Measurements from ENCODE around the gene PRXL2C. TPM values are rescaled to one million over a fixed set of nuclear protein-coding genes. Genes with fewer than 3 reads are reported as not detected.

PRXL2C gene
- total RNA-seq, 1 donor from 2014 or later, result 4.1 TPM

DNA sequence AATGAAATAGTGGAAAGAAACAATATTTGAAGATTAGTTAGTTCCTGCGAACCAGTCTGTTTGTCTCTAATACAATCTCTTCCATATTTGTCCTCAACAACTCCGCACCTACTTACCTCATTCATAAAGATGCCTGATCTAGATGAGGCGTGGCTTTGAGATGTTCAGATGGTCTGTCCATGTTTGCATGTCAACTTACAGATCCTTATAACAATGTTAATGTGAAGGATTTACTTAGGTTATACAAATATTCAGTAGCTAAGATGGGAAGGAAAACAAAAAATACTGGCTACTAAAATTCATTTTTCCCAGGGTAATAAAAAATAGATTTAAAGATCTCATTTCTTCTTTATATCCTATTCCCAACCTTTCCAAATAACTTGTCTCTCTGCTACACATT lies 43.8 kb downstream of the PRXL2C start:
- DNase-seq, result no peak
- Mint-ChIP-seq H3K4me1 (ENCODE audit: low read depth, unreplicated experiment) (peaks cover 4% of the 10 kb centered on the region), H3K27ac (ENCODE audit: unreplicated experiment) (no peak overlapping the region), H3K36me3 (ENCODE audit: unreplicated experiment) (no peaks in the 10 kb centered on the region), H3K4me3 (ENCODE audit: unreplicated experiment) (no peak overlapping the region), H3K9me3 (ENCODE audit: unreplicated experiment) (no peaks in the 10 kb centered on the region), H3K27me3 (ENCODE audit: unreplicated experiment) (no peaks in the 10 kb centered on the region)
- TF ChIP-seq CTCF (IDR thresholded peaks at IDR 0.05; ENCODE audit: partially characterized antibody, unreplicated experiment), result no peak

GRCh38 chr9:96609732-96610131 lies 45.4 kb downstream of the PRXL2C start:
- Mint-ChIP-seq H3K9me3 (ENCODE audit: unreplicated experiment) (no peaks in the 10 kb centered on the region), H3K4me3 (ENCODE audit: unreplicated experiment) (no peak overlapping the region), H3K27me3 (ENCODE audit: unreplicated experiment) (no peaks in the 10 kb centered on the region), H3K27ac (ENCODE audit: unreplicated experiment) (no peak overlapping the region), H3K4me1 (ENCODE audit: low read depth, unreplicated experiment) (peaks cover 8% of the 10 kb centered on the region), H3K36me3 (ENCODE audit: unreplicated experiment) (no peaks in the 10 kb centered on the region)
- DNase-seq, result no peak
- no peak for TF ChIP-seq CTCF (IDR thresholded peaks at IDR 0.05; ENCODE audit: partially characterized antibody, unreplicated experiment)

GRCh38 chr9:96607971-96608370 lies 47.1 kb downstream of the PRXL2C start:
- no peak for TF ChIP-seq CTCF (IDR thresholded peaks at IDR 0.05; ENCODE audit: partially characterized antibody, unreplicated experiment)
- no peak overlapping the region for H3K4me3 Mint-ChIP-seq (ENCODE audit: unreplicated experiment)
- H3K9me3 Mint-ChIP-seq (ENCODE audit: unreplicated experiment), result no peaks in the 10 kb centered on the region
- no peak for DNase-seq
- H3K27ac Mint-ChIP-seq (ENCODE audit: unreplicated experiment), result no peak overlapping the region
- no peaks in the 10 kb centered on the region for H3K36me3 Mint-ChIP-seq (ENCODE audit: unreplicated experiment)
- no peaks in the 10 kb centered on the region for H3K27me3 Mint-ChIP-seq (ENCODE audit: unreplicated experiment)
- peaks cover 8% of the 10 kb centered on the region for H3K4me1 Mint-ChIP-seq (ENCODE audit: low read depth, unreplicated experiment)

GRCh38 chr9:96605328-96605727 lies 49.8 kb downstream of the PRXL2C start:
- H3K27me3 Mint-ChIP-seq (ENCODE audit: unreplicated experiment), result no peaks in the 10 kb centered on the region
- H3K9me3 Mint-ChIP-seq (ENCODE audit: unreplicated experiment), result no peaks in the 10 kb centered on the region
- no peak for DNase-seq
- H3K4me1 Mint-ChIP-seq (ENCODE audit: low read depth, unreplicated experiment), result peaks cover 4% of the 10 kb centered on the region
- H3K36me3 Mint-ChIP-seq (ENCODE audit: unreplicated experiment), result no peaks in the 10 kb centered on the region
- H3K27ac Mint-ChIP-seq (ENCODE audit: unreplicated experiment), result no peak overlapping the region
- TF ChIP-seq CTCF (IDR thresholded peaks at IDR 0.05; ENCODE audit: partially characterized antibody, unreplicated experiment), result no peak
- no peak overlapping the region for H3K4me3 Mint-ChIP-seq (ENCODE audit: unreplicated experiment)

DNA sequence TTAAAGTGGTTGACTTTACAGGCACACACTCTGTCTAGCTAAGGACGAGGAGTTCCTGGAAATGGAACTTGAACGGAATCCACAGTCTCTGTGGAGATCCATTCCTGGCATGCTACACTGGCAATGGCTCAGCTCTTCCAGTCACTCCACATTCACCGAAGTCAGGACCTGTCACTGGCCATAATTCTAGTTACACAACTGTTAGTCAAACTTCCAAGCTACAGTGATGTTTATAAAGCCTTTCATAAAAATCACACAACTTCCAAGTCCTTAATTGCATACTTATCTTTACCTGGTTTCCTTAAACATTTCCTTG lies 51.2 kb downstream of the PRXL2C start:
- peaks cover 4% of the 10 kb centered on the region for H3K4me1 Mint-ChIP-seq (ENCODE audit: low read depth, unreplicated experiment)
- H3K27ac Mint-ChIP-seq (ENCODE audit: unreplicated experiment), result no peak overlapping the region
- no peak for DNase-seq

More for the DNA sequence above, 51.2 kb downstream of the PRXL2C start:
- Mint-ChIP-seq H3K4me3 (ENCODE audit: unreplicated experiment) (no peak overlapping the region), H3K27me3 (ENCODE audit: unreplicated experiment) (no peaks in the 10 kb centered on the region), H3K9me3 (ENCODE audit: unreplicated experiment) (no peaks in the 10 kb centered on the region), H3K36me3 (ENCODE audit: unreplicated experiment) (no peaks in the 10 kb centered on the region)
- no peak for TF ChIP-seq CTCF (IDR thresholded peaks at IDR 0.05; ENCODE audit: partially characterized antibody, unreplicated experiment)

Measured in glutamatergic neuron (in vitro differentiated cells).